ENCODE data around the gene FOXK1.

FOXK1 gene

DNA sequence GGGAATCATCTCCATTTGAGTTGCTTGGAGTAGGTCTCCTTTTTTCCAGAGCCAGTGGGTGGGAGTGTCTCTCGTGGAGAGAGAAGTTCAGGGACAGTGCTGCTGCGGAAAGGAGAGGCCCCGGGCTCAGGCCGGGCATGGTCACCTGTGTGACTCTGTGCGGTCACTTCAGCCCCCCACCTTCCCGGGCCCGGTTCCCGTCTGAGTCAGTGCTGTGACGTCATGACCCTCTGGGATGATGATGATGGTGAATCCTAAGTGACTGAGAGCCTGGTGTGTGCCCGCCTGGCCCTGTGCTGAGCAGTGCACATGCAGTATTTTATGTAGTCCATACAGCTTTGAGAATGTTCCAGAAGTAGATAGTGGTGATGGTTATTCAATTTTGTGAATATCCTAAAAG lies 60.8 kb downstream of the FOXK1 start:
- DNase-seq (ENCODE audit: low read depth in 2 of 2, low spot score in 1 of 2), result no peak

DNA sequence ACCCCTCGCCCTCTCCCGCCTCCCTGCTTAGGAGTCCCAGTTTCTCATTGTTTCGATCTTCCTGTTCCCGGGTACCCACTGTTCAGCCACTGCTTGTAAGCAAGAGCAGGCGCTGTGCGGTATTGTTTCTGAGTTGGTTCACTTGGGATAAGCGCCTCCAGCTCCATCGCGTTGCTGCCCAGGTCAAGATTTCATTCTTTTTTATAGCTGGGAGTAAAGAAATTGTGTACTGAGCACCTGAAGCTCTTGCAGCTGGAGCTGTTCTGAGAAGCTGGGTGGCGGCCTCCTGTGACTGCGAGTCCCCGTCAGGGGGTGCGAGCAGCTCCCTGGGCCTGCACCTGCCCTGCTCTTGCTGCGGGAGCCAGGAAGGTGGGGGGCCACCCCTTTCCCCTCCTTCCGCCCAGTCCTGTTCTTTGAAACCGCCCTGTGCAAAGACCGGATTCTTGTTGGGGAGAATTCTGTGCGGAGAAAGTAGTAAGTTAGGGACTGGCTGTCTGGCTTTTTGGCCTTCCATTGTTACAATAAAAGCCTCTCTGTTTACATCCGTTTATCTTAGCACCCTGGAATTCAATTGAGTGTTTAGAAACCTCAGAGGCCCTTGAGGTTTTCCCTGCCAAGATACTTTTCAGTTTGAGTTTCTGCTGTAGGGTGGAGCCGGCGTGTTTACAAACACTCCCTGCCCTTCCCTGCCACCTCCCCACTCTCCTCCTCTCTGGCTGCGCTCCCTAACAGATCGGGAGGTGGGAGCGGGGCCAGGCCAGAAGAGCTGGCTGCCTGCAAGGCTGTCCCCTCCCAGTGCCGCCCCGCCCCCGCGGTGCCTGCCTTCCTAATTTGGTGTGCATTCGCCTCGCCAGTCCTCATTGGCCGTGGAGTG lies 62.5 kb downstream of the FOXK1 start:
- peak; percentile 34 to 50 for DNase-seq (ENCODE audit: low read depth in 2 of 2, low spot score in 1 of 2)

DNA sequence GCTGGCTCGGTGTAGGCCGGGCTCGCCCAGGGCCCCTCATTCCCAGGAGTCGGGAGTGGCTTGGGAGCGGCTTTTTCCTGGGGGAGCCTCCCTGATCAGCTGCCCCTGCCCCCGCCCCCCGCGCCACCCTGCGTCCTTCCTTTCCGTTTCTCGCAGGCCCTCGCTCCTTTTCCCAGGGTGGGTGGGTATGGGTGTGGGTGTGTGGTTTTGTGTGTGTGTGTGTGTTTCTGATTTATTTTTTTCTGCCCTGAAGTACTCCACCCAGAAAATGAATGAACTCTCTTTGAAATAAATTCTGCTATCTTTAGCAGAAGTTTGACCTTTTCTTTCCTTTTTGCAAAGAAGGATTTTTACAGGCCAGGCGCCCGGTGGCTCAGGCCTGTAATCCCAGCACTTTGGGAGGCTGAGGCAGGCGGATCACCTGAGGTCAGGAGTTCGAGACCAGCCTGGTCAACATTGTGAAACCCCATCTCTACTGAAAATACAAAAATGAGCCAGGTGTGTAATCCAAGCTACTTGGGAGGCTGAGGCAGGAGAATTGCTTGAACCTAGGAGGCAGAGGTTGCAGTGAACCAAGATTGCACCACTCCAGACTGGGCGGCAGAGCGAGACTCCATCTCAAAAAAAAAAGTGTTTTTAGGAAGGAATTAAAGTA lies 63.3 kb downstream of the FOXK1 start:
- DNase-seq (ENCODE audit: low read depth in 2 of 2, low spot score in 1 of 2), result no peak

DNA sequence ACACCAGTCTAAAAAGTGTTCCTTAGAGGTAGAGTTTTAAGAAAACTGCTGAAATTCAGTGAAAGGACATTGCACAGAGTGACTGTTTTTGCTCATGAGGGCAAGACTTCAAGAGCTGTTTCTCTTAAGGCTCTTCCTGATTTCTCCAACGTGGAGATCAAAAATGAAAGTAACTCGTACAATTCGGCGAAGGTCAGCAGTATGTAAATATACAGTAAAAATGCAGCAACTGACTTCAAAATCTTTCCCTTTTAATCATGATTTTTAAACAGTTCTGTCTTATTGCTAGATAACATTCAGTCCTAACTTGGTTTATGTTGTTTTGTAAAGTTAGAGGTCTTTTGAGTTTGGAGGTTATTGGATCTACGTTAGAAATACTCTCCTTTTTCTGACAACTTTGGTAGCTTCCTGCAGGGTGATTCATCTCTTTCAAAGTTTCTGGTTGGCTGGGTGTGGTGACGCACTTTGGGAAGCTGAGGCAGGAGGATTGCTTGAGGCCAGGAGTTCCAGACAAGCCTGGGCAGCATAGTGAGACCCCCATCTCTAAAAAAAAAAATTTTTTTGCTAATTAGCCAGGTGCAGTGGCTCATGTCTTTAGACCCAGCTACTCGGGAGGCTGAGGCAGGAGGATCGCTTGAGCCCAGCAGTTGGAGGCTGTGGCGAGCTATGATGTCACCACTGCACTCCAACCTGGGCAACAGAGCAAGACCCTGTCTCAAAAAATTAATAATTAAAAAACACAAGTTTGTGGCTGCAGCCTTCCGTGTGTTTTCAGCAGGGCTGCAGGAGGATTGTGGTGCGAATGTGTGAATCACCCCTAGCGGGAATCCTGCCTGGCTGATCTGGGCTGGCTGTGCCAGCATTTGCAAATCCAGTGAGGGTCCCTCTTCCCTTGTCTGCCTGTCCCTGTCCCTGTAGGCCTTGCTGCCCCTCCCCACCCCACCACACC lies 64.2 kb downstream of the FOXK1 start:
- no peak for DNase-seq (ENCODE audit: low read depth in 2 of 2, low spot score in 1 of 2)

DNA sequence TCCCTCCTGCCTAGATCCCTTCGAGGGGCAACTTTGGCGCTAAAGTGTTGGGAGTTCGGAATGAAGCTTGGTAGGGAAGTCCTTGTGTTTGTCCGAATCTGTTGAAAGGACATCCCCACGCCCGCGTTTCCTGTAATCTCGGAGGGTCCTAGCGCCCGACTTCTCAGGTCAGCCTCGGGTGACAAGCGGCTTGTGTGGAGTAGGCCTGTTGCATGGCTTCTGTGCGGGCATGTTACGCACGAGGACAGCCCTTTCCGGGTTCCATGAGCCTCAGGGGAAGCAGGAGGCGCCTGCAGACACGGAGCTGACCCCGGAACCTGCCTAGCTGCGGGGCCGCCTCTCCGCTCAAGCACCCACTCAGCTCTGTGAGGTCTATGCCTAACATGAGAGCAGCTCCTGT lies 64.9 kb downstream of the FOXK1 start:
- DNase-seq (ENCODE audit: low read depth in 2 of 2, low spot score in 1 of 2), result no peak

DNA sequence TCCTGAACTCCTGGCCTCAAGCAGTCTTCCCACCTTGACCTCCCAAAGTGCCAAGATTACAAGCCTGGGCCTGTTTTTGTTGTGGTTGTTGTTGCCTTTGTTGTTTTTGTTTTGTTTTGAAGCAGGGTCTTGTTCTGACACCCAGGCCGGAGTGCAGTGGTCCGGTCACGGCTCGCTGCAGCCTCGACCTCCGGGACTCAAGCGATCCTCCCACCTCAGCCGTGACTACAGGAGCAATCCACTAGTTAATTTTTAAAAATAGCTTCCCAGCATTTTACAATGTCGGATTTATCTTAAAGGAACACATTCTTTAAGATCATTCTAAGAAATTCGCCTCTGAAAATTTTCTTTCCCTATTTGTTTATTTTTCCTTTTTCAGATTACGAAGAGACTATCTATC lies 65.7 kb downstream of the FOXK1 start:
- DNase-seq (ENCODE audit: low read depth in 2 of 2, low spot score in 1 of 2), result no peak

DNA sequence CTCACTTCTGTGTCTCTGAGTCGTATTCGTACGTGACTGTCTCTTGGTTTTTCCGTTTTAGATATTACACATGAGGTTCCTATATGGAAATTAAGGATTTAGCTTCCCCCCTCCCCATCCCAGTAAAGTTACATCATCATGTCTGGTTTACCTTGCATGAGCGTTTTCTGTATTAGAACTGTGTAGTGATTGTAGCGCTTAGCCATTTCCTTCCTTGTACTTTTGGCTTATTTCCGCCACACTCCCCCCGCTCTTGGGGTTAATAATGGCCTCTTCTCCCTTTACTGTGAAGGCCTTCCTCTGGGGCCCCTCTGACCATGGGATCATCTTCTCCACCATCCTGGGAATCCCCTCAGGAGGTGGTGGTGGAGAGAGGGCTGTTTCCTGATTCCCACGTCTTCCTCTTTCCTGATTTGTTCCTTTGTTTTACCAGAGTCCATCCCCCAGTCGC lies 66.2 kb downstream of the FOXK1 start:
- no peak for DNase-seq (ENCODE audit: low read depth in 2 of 2, low spot score in 1 of 2)

DNA sequence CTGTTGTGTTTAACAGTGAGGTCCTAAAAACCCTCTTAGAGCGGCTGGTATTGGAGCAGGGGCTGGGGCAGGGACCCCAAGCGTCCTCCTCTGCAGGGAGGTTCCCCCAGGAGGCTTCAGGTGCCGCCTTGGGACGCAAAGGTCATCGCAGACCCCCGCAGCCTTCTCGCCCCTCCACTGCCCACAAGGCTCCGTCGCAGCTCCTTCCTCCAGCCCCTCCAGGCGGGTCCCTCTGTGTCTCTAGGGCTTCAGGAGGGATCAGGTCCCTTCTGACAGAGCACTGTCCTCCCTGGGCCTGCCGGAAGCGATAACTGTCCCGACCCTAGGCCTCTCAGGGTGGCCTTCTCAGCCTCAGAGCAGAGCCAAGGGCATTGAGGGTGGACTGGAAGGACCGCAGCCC lies 67.3 kb downstream of the FOXK1 start:
- DNase-seq (ENCODE audit: low read depth in 2 of 2, low spot score in 1 of 2), result no peak

DNA sequence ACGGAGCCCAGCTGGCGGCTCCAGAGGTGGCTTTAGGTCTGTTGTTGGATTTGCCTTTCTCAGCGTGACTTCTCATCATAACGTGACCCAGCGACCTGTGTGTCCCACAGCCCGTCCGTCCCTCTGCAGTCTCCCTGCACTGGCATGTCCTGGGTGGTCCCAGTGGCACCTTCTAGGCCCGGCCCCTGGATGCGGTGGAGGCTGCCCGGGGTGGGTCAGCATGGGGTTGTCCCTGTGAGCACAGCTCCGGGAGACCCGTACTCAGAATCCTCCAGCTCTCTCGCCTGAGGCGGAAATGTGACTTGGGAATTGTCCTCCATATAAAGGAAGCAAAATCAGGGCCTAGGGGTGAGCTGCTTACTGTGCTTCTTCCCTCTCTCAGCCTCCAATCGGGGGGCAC lies 67.7 kb downstream of the FOXK1 start:
- no peak for DNase-seq (ENCODE audit: low read depth in 2 of 2, low spot score in 1 of 2)

DNA sequence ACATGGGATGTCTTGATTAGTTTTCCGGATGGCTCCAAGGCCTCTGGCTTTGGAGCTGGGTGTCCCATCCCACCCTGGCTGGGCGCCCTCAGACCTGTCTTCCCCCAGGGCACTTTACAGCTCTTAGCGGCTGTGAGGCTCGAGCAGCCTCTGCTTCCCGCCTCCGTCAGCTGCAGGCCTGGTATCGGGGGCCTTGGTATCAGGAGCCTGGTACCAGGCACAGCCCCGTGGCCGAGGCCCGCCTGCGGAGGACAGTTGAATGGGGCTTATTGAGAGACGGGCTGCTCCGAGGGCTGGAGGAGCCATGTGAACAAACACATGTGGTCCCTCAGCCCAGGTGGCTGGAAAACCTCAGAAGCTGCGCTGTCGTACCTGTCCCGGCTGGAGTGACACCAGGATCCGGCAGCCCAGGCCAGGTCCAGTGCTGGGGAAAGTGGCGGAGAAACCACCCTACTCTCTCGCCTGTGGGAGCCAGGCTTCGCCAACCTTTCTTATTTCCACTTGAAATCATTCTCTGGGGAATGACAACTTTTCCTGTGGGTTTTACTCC lies 69.4 kb downstream of the FOXK1 start:
- DNase-seq (ENCODE audit: low read depth in 2 of 2, low spot score in 1 of 2), result no peak

DNA sequence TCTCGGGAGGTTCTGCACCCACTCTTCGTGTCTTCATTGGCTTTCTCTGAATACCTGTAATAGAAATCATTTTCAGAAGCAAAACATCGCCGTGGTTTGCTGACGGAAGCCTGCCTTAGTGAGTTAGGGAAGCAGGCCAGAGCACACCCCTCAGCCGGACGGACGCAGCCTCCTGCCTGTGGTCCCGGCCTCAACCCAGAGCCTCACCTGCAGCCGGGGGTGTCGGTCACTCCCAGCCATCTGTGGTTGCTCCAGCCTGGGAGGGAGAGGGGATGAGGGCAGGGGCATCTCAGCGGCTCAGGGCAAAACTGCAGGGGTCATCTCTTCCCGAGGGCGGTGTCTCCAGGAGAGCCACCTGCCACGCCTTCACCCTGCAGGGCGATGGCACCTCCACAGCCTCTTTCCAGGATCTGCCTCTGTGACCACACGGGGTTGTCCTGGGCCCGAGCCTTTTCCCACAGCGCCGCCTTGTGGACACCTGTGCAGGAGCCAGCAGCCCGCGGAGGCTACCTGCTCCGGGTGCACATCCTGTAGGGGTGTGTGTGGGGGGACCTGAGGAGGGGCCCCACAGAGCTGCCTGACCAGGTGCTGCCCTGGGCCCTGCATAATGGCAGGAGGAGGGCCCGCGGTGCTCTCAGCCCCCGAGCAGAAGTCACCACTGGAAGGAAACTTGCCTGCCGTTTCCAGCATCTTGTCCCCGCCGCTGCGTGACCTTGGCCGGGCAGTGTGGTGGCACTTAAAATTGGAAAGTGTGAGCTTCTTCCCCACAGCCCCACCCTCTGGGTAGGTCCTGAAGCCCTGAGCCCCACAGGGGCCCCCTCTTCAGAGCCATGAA lies 71.7 kb downstream of the FOXK1 start:
- peak; percentile 69 to 75 for DNase-seq (ENCODE audit: low read depth in 2 of 2, low spot score in 1 of 2)

DNA sequence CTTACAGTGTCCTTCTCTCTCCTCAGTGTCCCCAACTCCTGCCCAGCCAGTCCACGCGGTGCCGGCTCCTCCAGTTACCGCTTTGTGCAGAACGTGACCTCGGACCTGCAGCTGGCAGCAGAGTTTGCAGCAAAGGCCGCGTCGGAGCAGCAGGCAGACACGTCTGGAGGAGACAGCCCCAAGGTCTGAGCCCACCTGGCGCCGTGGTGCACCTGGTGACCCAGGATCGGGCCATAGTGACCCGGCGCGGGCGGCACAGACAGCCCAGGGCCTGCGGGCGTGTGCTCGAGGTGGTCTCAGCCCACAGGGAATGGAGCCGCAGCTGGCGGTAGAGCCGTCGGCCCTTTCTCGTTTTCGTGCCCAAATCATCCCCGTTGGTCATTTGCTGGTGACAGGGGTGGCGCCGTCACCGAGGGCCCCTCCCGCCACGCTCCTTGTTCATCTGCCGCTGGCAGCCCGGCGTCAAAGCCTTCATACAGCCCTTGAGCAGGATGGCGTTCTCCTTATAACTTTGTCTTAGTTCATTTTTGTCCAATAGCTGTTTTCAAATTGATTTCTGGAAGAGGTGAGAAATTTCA lies 72.4 kb downstream of the FOXK1 start:
- no peak for DNase-seq (ENCODE audit: low read depth in 2 of 2, low spot score in 1 of 2)

DNA sequence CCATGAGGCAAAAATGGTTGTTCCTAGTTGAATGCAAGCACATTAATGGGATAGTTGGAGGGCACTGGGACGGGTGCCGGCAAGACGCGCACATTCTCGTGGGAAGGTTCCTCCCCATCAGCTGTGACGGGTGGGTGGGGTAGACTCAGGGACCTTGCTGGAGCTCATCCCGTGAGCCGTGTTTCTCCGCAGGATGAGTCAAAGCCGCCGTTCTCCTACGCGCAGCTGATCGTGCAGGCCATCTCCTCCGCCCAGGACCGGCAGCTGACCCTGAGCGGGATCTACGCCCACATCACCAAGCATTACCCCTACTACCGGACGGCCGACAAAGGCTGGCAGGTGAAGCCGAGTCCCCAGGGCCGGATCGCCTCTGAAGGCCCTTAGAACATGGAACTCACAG lies 73.0 kb downstream of the FOXK1 start:
- no peak for DNase-seq (ENCODE audit: low read depth in 2 of 2, low spot score in 1 of 2)

DNA sequence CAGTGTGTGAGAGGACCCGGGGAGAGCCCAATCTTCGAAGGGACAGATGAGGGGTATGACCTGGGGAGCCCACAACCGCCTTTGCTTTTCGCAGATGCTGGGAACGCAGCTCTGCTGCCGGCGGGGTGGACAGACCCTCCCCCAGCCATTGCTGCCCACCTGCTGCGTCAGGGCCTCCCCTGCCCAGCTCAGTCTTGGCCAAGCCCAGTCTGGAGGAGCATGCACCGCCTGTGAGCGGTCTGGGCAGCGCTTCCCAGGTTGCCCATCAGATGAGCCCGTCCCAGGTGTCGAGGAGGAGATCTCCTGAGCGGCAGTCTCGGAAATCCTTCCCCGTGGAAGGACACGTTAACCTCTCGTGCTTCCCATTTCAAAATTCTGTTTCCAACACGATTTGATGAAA lies 76.0 kb downstream of the FOXK1 start:
- no peak for DNase-seq (ENCODE audit: low read depth in 2 of 2, low spot score in 1 of 2)

DNA sequence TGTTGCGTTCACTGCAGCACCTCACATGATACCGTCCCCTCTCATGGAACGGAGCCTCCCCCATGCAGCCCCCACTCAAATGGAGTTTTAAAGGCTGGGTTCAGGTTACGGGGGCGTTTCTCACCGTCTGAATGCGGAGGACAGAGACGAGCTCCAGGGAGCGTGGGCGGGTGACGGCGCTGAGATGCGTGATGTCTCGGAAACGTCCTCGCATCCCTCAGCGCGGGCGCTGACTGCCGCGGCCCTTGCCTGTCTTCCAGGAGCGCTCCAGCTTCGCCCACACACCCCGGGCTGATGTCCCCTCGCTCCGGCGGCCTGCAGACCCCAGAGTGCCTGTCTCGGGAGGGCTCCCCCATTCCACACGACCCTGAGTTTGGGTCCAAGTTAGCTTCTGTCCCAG lies 76.7 kb downstream of the FOXK1 start:
- no peak for DNase-seq (ENCODE audit: low read depth in 2 of 2, low spot score in 1 of 2)

DNA sequence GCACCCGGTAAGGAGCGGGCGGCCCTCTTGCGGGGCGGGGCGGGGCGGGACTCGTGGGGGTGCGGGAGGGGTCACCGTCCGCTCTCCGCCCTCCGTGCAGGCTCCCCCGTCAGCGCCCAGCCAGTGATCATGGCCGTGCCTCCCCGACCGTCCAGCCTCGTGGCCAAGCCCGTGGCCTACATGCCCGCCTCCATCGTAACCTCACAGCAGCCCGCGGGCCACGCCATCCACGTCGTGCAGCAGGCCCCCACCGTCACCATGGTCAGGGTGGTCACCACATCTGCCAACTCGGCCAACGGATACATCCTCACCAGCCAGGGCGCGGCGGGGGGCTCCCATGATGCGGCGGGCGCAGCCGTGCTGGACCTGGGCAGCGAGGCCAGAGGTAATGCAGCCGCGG lies 77.1 kb downstream of the FOXK1 start:
- DNase-seq (ENCODE audit: low read depth in 2 of 2, low spot score in 1 of 2), result no peak

DNA sequence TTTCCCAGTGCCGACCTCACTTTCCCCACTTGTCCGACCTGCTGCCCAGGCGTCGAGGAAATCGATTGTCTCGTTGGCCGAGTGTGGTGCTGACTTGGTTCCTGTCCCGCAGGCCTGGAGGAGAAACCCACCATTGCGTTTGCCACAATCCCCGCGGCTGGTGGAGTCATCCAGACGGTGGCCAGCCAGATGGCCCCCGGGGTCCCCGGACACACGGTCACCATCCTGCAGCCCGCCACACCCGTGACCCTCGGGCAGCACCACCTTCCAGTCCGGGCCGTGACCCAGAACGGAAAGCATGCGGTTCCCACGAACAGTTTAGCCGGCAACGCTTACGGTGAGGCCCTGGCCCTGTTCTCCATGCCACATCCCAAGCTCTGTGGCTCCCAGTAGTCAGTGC lies 78.9 kb downstream of the FOXK1 start:
- DNase-seq (ENCODE audit: low read depth in 2 of 2, low spot score in 1 of 2), result no peak

DNA sequence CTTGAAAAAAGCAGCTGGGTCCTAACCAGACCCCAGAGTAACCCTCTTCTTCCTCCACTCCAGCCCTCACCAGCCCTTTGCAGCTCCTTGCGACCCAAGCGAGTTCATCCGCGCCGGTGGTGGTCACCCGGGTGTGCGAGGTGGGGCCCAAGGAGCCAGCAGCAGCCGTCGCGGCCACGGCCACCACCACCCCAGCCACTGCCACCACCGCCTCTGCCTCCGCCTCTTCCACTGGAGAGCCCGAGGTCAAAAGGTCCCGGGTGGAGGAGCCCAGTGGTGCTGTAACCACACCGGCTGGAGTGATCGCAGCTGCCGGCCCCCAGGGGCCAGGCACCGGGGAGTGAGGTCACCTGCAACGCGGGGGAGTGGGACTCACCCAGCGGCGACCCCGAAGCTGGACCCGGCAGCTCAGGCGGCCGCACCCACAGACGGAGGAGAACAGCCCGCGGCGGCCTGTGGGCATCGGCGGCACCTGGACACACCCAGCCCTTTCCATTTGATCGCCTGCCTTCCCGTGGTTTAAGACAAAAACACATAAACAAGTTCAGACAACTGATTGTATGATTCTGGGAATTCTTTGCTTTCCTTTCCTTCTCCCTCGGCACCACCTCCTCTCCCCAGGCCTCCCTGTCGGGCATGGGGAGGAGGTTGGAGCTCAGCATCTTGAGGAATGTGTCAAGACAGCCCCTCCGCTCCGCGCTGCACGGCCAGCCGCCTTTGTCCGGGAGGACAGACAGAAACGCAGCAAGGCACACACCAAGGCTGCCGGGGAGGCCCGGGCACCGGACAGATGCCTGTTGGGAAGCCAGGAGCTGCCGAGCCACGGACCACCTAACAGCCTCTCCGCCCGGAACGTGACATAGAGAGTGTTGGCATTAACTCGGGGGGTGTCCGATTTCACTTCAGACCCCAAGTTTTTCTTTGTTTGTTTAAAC lies 80.3 kb downstream of the FOXK1 start:
- DNase-seq (ENCODE audit: low read depth in 2 of 2, low spot score in 1 of 2), result no peak

Measured in stimulated activated CD8-positive, alpha-beta memory T cell treated with anti-CD3 and anti-CD28 coated beads, Interleukin-4, amount 100 ng/mL, for 1 hour (primary cell).